ENCODE results near the gene PDE6B. TPM values are rescaled to one million over a fixed set of nuclear protein-coding genes. Genes with fewer than 3 reads are reported as not detected.

PDE6B gene
- polyA plus RNA-seq = 3.2 and 6.1 TPM in 2 replicates
- polyA minus RNA-seq = 0.24 and 1.3 TPM in 2 replicates

DNA sequence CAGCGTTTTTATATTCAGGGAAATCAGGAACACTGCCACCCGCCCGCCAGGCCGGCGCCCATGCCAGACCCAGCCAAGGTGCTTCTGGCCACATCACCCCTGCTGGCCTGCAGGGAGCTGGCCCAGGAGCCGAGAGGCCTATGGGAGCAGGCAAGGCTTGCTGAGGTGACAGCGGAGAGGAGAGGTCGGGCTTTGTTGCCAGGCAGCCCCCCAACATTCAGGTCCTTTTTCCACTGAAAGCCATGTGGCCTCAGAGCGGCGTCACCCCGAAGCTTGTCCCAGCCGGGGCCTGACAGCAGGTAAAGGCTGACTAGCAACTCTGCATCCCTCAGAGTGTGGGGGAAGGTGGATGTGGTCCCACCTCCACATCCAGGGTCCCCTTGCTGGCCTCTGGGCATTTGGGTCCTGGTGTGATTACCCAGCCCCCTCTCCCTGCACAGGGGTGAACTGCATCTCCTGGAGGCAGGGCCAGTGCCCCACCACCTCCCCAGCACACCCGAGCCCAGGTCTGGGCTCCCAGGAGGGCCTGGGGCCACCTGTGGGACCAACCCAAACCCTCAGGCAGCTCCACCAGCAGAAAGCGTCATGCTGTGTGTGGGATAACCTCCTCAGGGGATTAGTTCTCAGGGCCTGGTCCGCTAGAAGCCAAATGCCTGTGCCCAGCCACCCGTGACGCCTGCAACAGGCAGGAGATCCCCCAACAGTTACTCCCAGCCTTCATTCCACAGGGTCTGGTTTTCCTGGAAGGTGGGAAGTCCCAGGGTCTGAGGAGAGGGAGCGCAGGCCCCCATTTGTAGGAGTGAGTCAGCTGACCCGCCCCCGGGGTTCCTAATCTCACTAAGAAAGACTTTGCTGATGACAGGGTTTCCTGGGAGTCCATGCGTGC is at the start of gene PDE6B:
Gene PDE6B, plus strand, starts transcription at position 869 of the 886 bp plus-strand sequence. CDS start 54 bp downstream, outside the sequence.
- H3K79me2 ChIP-seq (replicated peaks; ENCODE audit: insufficient read depth, low read length) = no peaks in the 10 kb centered on the region
- H3K9me3 ChIP-seq (ENCODE audit: low read length) = no peaks in the 10 kb centered on the region
- H3F3A ChIP-seq (ENCODE audit: insufficient read depth, low read length, poor library complexity, severe bottlenecking) = no peaks in the 10 kb centered on the region
- no peaks in the 10 kb centered on the region for H3K27me3 ChIP-seq (ENCODE audit: insufficient read depth, low read depth, low read length)
- no peaks in the 10 kb centered on the region for H3K9me2 ChIP-seq (ENCODE audit: insufficient read depth, low read length)
- no peak within 1 kb of the TSS for H2AFZ ChIP-seq (ENCODE audit: low read depth, low read length)
- no peak within 1 kb of the TSS for H3K27ac ChIP-seq (ENCODE audit: low read length)
- no peak within 1 kb of the TSS for H3K4me3 ChIP-seq (ENCODE audit: low read length)
- H3K4me2 ChIP-seq (ENCODE audit: low read length) = no peak within 1 kb of the TSS
- no peak within 1 kb of the TSS for H3K9ac ChIP-seq (ENCODE audit: low read length)
- H3K36me3 ChIP-seq (ENCODE audit: insufficient read depth, low read length) = no peaks in the 10 kb centered on the region
- TF ChIP-seq EZH2 (IDR thresholded peaks at IDR 0.05; ENCODE audit: borderline replicate concordance, insufficient read depth, low read length, poor library complexity, severe bottlenecking) (no peak), CTCF (IDR thresholded peaks at IDR 0.05; ENCODE audit: poor library complexity, severe bottlenecking) (no peak), EP300 (conservative IDR thresholded peaks at IDR 0.05; ENCODE audit: poor library complexity, severe bottlenecking) (no peak), REST (IDR thresholded peaks at IDR 0.05; ENCODE audit: borderline replicate concordance) (no peak), RAD21 (conservative IDR thresholded peaks at IDR 0.05) (no peak)
- no peaks in the 10 kb centered on the region for H4K20me1 ChIP-seq (ENCODE audit: insufficient read depth)

- Histone ChIP-seq H3K27ac (ENCODE audit: low read length) (peak within 1 kb of the TSS; percentile 92), H3K36me3 (ENCODE audit: insufficient read depth, low read length) (peaks cover 5% of the 10 kb centered on the region), H2AFZ (ENCODE audit: low read depth, low read length) (peak within 1 kb of the TSS; percentile 45), H3K4me3 (ENCODE audit: low read length) (peak within 1 kb of the TSS; percentile 89), H3K27me3 (ENCODE audit: insufficient read depth, low read depth, low read length) (peaks cover 47% of the 10 kb centered on the region), H3K79me2 (replicated peaks; ENCODE audit: insufficient read depth, low read length) (no peaks in the 10 kb centered on the region), H3K9ac (ENCODE audit: low read length) (peak within 1 kb of the TSS; percentile 89), H3K9me2 (ENCODE audit: insufficient read depth, low read length) (no peaks in the 10 kb centered on the region), H4K20me1 (ENCODE audit: insufficient read depth) (no peaks in the 10 kb centered on the region), H3F3A (ENCODE audit: insufficient read depth, low read length, poor library complexity, severe bottlenecking) (peaks cover 2% of the 10 kb centered on the region), H3K4me2 (ENCODE audit: low read length) (peak within 1 kb of the TSS; percentile 83), H3K9me3 (ENCODE audit: low read length) (peaks cover 11% of the 10 kb centered on the region)
- TF ChIP-seq EZH2 (IDR thresholded peaks at IDR 0.05; ENCODE audit: borderline replicate concordance, insufficient read depth, low read length, poor library complexity, severe bottlenecking) (no peak), REST (IDR thresholded peaks at IDR 0.05; ENCODE audit: borderline replicate concordance) (peak; percentile 64)
These were observed 49.0 kb upstream of the PDE6B start, which contains the start of gene TMEM271 for GRCh38 chr4:576245-576821. TSS of gene TMEM271 (minus strand) at chr4:576295. CDS start at chr4:576062, 233 bp downstream.
